Right atrium auricular region (tissue), 2 donors: Measurements from ENCODE around the gene C19orf47. TPM values are rescaled to one million over a fixed set of nuclear protein-coding genes. Genes with fewer than 3 reads are reported as not detected.

Source experiments
- DNase-seq: peaks from one replicate; pipeline ENCODE4 v3.0.0-alpha.2; 2019; ENCODE audit warnings: low spot score
- H3K27ac ChIP-seq, 2 donors: fragments of 200-600 bp; sonication (generic); 1 replicate in 1 of 2; 2 replicates in 1 of 2; pipeline ENCODE4 v1.5.1; 2016 to 2019
- H3K27me3 ChIP-seq, 2 donors: fragments of 200-600 bp; sonication (generic); one replicate each; pipeline versions ENCODE4 v1.5.1 to v1.6.0; 2017 to 2019
- H3K36me3 ChIP-seq: fragments of 200-600 bp; sonication (generic); one replicate; pipeline ENCODE4 v1.5.1; 2016
- H3K4me1 ChIP-seq, 2 donors: fragments of 200-600 bp; sonication (generic); one replicate each; pipeline versions ENCODE4 v1.5.1 to v1.6.0; 2017 to 2019
- H3K4me3 ChIP-seq, 2 donors: fragments of 200-600 bp; sonication (generic); 1 replicate in 1 of 2; 2 replicates in 1 of 2; pipeline ENCODE4 v1.5.1; 2017 to 2019; ENCODE audit warnings: mild to moderate bottlenecking in 1 of 2, moderate library complexity in 1 of 2
- H3K9me3 ChIP-seq, 2 donors: fragments of 200-600 bp; sonication (generic); one replicate each; pipeline ENCODE4 v1.5.1; 2019
- total RNA-seq, 2 donors: library from RNA; depleted of rRNA; stranded (reverse); fragments of >200 nt; gene quantifications; one replicate each; pipeline ENCODE4 v1.1.0, GENCODE V29; 2016
- TF ChIP-seq, protein P1 (sequence below), 2 donors: fragments of 200-600 bp; sonication (generic); IDR thresholded peaks; one replicate each; pipeline ENCODE4 v1.5.1; 2019; ENCODE audit warnings: antibody characterized with exemption in 2 of 2

Gene C19orf47
- total RNA-seq, 2 donors from 2014 or later: 58.2 to 88.2 TPM

DNA sequence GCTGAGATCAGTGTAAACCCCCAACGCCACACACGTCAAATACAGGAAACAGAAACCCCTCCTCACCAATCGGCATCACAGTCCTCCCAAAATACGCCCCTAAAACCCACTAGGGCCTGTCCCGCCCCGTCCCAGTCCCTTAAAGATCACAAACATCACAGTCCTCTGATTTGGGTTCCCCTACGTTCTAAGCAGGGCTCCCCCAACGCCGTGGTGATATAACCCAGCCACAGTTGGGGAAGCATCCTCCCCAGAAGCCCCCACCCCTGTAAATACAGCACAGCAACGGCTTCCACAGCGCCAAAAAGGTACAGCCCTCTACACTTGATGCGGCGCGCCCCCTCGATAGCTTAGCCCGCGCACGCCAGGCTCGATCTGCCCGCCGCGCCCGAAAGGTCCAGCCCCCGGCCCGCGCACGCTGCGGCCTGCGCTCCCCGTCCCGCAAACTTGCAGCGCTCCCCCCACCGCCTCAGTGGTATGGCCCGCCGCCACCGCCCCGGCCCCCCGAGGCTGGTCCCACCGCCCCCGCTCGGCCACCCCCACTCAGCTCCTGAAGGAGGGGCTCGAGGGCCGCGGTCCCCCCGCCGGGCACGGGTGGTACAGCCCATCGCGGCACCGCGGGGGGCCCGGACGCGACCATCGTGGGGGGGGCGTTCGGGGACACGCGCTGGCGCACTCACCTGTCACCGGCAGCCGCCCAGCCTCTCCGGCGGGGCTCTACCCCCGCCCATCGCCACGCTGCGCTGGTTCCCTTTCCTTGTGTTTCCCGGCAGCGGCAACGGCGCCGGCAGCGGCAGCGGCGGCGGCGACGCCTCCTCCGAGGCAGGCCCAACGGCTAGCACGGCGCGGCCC, 63.5 kb downstream of the C19orf47 start, which contains the start of gene AKT2:
TSS of gene AKT2 (minus strand) at position 845 of the 852 bp plus-strand sequence. CDS start 20,078 bp downstream, outside the sequence.
- peak; percentile 66 for DNase-seq
- Histone ChIP-seq H3K9me3 (no peaks in the 10 kb centered on the region), H3K4me3 (peak within 1 kb of the TSS; percentile 94 to 97), H3K27me3 (no peaks in the 10 kb centered on the region), H3K36me3 (no peaks in the 10 kb centered on the region), H3K4me1 (peaks cover 0 to 52% of the 10 kb centered on the region in 2 donors), H3K27ac (peak within 1 kb of the TSS; percentile 97 to 99)
- TF ChIP-seq, protein P1, sequence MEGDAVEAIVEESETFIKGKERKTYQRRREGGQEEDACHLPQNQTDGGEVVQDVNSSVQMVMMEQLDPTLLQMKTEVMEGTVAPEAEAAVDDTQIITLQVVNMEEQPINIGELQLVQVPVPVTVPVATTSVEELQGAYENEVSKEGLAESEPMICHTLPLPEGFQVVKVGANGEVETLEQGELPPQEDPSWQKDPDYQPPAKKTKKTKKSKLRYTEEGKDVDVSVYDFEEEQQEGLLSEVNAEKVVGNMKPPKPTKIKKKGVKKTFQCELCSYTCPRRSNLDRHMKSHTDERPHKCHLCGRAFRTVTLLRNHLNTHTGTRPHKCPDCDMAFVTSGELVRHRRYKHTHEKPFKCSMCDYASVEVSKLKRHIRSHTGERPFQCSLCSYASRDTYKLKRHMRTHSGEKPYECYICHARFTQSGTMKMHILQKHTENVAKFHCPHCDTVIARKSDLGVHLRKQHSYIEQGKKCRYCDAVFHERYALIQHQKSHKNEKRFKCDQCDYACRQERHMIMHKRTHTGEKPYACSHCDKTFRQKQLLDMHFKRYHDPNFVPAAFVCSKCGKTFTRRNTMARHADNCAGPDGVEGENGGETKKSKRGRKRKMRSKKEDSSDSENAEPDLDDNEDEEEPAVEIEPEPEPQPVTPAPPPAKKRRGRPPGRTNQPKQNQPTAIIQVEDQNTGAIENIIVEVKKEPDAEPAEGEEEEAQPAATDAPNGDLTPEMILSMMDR (IDR thresholded peaks at IDR 0.05): no peak

DNA sequence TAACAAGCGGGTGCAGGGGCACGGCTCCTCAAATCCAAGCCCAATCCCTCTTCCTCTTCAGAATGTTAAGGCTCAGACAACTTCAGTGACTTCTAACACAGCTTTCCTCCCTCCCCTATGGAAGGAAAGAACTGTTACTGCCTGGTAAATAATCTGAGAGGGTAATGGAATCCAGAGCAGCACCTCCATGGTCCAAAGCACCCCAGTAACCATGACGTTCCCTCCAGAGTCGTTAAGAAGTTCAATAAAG, 64.0 kb downstream of the C19orf47 start:
- Histone ChIP-seq H3K9me3 (no peaks in the 10 kb centered on the region), H3K27me3 (no peaks in the 10 kb centered on the region), H3K4me3 (peak overlapping the region; percentile 94 to 97), H3K36me3 (no peaks in the 10 kb centered on the region), H3K27ac (peak overlapping the region; percentile 97 to 99), H3K4me1 (peaks cover 0 to 58% of the 10 kb centered on the region in 2 donors)
- TF ChIP-seq, protein P1 (IDR thresholded peaks at IDR 0.05): no peak
- DNase-seq: no peak

DNA sequence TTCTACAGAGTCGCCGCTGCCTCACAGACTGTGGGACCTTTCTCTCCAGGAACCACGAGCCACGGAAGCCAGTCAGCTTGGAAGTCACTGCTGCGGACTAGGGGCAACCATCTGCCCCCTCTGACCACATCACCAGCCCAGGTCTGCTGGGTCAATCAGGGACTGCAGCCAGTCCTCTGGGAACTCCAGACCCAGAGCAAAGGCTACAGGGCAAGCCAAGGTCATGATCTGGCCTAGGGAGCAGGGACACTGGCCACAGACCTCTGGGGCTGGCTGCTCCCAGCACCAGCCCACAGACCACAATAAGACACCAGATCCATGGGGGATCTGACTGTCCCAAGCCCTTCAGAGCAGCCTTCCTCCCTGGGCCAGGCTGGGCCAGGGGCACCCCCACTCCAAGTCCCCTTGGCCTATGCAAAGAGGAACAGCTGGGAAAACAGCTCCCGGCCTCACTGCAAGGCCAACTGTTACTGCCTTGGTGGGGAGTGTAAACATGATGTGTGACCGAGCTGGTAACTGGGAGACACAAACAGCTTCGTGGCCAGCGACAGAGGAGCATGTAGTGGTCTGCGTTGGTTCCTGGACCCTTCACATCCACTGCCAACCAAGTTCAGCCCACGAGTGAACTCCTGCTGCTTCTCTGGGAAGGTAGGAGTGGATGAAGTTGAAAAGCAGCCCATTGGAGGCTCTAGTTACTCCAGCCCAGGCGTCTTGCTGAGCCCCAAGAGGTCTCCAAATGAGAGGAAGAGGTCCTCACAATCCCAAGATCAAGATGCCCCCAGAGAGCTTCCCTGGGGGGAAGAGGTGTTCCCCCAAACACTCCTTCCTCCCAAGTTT, 64.6 kb downstream of the C19orf47 start:
- Histone ChIP-seq H3K27ac (peak overlapping the region; percentile 97 to 99), H3K9me3 (no peaks in the 10 kb centered on the region), H3K4me1 (peaks cover 0 to 63% of the 10 kb centered on the region in 2 donors), H3K4me3 (peak overlapping the region; percentile 94 to 97), H3K36me3 (no peaks in the 10 kb centered on the region), H3K27me3 (no peaks in the 10 kb centered on the region)
- DNase-seq: no peak
- TF ChIP-seq, protein P1 (IDR thresholded peaks at IDR 0.05): no peak

DNA sequence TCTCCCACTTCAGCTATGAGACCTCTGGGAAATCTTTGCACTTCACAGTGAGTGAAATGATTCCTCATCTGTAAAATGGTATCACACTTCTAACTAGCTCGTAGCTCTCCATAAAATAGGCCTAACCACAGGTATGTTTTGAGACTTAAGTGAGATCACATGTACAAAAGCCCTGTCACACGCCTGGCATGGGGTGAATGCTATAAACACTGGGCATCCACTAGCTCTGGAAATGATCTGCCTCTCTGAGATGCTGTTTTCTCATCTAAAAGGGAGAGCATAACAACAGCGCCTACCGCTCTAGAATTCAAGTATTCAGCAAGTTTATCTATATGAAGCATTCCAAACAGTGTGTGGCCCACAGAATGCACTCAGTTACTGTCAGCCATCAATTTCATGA, 65.3 kb downstream of the C19orf47 start:
- Histone ChIP-seq H3K27ac (peak overlapping the region; percentile 97 to 99), H3K36me3 (no peaks in the 10 kb centered on the region), H3K9me3 (no peaks in the 10 kb centered on the region), H3K27me3 (no peaks in the 10 kb centered on the region), H3K4me1 (peaks cover 0 to 71% of the 10 kb centered on the region in 2 donors), H3K4me3 (no peak overlapping the region)
- DNase-seq: no peak
- TF ChIP-seq, protein P1 (IDR thresholded peaks at IDR 0.05): no peak

DNA sequence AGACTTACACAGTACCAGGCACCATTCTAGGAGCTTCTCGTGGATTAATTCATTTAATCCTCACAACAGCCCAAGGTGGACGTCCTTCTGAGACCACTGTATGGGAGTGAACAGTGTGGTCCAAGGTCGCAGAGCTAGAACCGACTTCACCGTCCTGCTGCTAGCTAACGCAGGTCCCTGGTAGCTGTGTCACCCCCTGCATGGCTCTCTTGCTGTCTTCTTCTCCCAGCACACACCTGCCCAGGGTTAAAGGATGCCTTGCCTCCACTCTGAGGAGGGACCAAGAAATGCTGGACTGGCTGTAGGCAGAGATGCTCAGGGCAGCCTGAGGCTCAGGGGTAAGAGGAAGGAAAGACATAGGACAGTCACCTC, 66.0 kb downstream of the C19orf47 start:
- H3K9me3 ChIP-seq: no peaks in the 10 kb centered on the region
- H3K4me1 ChIP-seq: peaks cover 0 to 78% of the 10 kb centered on the region in 2 donors
- TF ChIP-seq, protein P1 (IDR thresholded peaks at IDR 0.05): no peak
- no peaks in the 10 kb centered on the region for H3K27me3 ChIP-seq
- peak overlapping the region; percentile 97 to 99 for H3K27ac ChIP-seq
- no peak for DNase-seq
- no peaks in the 10 kb centered on the region for H3K36me3 ChIP-seq
- no peak overlapping the region for H3K4me3 ChIP-seq
